ENCODE results near the gene HOXC10. TPM values are rescaled to one million over a fixed set of nuclear protein-coding genes. Genes with fewer than 3 reads are reported as not detected.
A peak's percentile ranks its signal among the peaks of the same experiment; 100 is the strongest.

The HOXC10 gene
- total RNA-seq, 1 experiment from 2014 or later, result 154 TPM

DNA sequence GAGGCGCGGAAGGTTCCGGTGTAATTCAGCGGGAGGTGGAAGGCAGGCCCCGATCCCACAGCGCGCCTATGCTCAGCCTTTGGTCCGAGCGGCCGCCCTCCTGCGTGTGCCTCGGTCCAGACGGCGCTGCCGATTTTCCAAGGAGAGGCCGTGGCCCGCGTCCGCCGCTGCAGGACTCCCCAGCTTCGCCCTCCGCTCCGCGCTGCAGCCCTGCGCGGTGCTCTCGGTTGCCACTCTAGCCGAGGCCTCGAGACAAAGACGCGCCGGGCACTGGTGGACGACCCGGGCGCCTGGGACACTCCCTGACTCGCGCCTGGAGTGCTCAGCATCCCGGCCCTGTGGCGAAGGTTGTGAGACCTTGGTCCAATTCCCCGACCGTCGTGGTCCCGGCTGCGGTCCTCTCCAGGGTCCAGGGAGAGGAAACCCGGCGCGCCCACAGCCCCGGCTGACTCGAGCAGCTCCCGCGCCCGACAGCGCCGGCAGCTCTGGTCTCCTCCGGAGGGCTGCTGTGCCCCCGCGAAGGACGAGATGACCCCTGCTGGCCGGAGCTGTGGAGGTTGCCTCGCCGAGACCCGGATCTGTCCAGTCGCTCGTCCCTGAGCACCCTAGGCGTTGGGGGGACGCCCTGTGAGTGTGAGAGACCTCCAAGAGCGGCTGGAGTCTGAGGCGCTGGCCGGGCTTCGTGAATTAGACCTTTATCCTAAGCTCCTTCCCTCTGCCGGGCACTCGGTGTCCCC is 23.8 kb upstream of the HOXC10 start:
- Histone ChIP-seq H3K9me3 (ENCODE audit: control insufficient read depth, insufficient read depth, low read depth, low read length) (no peaks in the 10 kb centered on the region), H3K4me3 (ENCODE audit: low read depth in 2 of 2, low read length in 2 of 2) (no peak overlapping the region), H3K27me3 (ENCODE audit: control insufficient read depth, insufficient read depth, low read length) (no peaks in the 10 kb centered on the region), H3K4me1 (ENCODE audit: control insufficient read depth, insufficient read depth, low read length) (peaks cover 68% of the 10 kb centered on the region), H3K36me3 (ENCODE audit: control insufficient read depth, insufficient read depth, low read length) (peaks cover 4% of the 10 kb centered on the region; the same call in 1 of the 2 replicates), H3K27ac (ENCODE audit: low read length) (0 out of 2 replicates have a peak overlapping the region, but pooled peaks have one; percentile 39)
- no peak for DNase-seq (ENCODE audit: low read depth, low spot score)
- no peak for ATAC-seq
- intact Hi-C loops (cut with micrococcal nuclease; ENCODE audit: unreplicated experiment) (no loop called here), in situ Hi-C loops (cut with HindIII; ENCODE audit: low pct_unique_long_range_greater_than_20kb, low sequenced_read_pairs) (no loop called here)
- TF ChIP-seq, protein P1, sequence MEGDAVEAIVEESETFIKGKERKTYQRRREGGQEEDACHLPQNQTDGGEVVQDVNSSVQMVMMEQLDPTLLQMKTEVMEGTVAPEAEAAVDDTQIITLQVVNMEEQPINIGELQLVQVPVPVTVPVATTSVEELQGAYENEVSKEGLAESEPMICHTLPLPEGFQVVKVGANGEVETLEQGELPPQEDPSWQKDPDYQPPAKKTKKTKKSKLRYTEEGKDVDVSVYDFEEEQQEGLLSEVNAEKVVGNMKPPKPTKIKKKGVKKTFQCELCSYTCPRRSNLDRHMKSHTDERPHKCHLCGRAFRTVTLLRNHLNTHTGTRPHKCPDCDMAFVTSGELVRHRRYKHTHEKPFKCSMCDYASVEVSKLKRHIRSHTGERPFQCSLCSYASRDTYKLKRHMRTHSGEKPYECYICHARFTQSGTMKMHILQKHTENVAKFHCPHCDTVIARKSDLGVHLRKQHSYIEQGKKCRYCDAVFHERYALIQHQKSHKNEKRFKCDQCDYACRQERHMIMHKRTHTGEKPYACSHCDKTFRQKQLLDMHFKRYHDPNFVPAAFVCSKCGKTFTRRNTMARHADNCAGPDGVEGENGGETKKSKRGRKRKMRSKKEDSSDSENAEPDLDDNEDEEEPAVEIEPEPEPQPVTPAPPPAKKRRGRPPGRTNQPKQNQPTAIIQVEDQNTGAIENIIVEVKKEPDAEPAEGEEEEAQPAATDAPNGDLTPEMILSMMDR (IDR thresholded peaks at IDR 0.05), result no peak; the same call in 1 of the 2 replicates
- TF ChIP-seq SIN3A (IDR thresholded peaks at IDR 0.05; ENCODE audit: borderline replicate concordance, insufficient read depth, low read depth, low read length) (no peak), TCF7L2 (IDR thresholded peaks at IDR 0.05; ENCODE audit: low read depth, low read length) (no peak), POLR2AphosphoS5 (IDR thresholded peaks at IDR 0.05; ENCODE audit: low read depth, low read length) (no peak)
- TF ChIP-seq, protein P2, sequence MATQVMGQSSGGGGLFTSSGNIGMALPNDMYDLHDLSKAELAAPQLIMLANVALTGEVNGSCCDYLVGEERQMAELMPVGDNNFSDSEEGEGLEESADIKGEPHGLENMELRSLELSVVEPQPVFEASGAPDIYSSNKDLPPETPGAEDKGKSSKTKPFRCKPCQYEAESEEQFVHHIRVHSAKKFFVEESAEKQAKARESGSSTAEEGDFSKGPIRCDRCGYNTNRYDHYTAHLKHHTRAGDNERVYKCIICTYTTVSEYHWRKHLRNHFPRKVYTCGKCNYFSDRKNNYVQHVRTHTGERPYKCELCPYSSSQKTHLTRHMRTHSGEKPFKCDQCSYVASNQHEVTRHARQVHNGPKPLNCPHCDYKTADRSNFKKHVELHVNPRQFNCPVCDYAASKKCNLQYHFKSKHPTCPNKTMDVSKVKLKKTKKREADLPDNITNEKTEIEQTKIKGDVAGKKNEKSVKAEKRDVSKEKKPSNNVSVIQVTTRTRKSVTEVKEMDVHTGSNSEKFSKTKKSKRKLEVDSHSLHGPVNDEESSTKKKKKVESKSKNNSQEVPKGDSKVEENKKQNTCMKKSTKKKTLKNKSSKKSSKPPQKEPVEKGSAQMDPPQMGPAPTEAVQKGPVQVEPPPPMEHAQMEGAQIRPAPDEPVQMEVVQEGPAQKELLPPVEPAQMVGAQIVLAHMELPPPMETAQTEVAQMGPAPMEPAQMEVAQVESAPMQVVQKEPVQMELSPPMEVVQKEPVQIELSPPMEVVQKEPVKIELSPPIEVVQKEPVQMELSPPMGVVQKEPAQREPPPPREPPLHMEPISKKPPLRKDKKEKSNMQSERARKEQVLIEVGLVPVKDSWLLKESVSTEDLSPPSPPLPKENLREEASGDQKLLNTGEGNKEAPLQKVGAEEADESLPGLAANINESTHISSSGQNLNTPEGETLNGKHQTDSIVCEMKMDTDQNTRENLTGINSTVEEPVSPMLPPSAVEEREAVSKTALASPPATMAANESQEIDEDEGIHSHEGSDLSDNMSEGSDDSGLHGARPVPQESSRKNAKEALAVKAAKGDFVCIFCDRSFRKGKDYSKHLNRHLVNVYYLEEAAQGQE (IDR thresholded peaks at IDR 0.05; ENCODE audit: insufficient read depth in 1 of 2, low read depth in 2 of 2, low read length in 1 of 2), result no peak
- CTCF ChIA-PET, result no interaction called here
- POLR2A ChIA-PET, result interaction anchor here (0.7 kb wide), 1 partner anchor 169 kb away, joined by 3 read pairs; no protein-coding TSS in a partner anchor
- BruUV-seq (replicated peaks), result no TSS peak

DNA sequence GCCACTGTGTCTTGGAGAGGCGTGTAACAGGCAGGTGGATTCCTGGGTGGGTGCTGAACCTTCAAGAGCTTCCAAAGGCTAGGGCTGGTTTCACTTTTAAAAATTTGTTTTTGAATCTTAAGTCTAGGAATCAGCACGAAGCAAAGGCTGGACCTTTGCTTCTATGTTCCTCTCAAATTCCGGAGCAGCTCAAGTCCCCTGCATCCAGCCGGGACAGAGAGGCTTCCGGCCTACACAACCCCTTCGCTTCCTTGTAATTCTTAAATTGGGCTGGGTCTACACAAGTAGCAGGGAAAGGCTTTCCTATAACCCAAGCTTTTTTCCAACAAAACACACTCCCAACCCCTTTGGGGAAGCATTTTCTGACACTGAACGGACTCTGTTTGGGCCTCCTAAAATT is 21.9 kb upstream of the HOXC10 start:
- Histone ChIP-seq H3K27me3 (ENCODE audit: control insufficient read depth, insufficient read depth, low read length) (no peaks in the 10 kb centered on the region), H3K4me1 (ENCODE audit: control insufficient read depth, insufficient read depth, low read length) (peaks cover 68% of the 10 kb centered on the region), H3K9me3 (ENCODE audit: control insufficient read depth, insufficient read depth, low read depth, low read length) (no peaks in the 10 kb centered on the region), H3K27ac (ENCODE audit: low read length) (peak overlapping the region; percentile 65), H3K4me3 (ENCODE audit: low read depth in 2 of 2, low read length in 2 of 2) (no peak overlapping the region), H3K36me3 (ENCODE audit: control insufficient read depth, insufficient read depth, low read length) (peaks cover 4% of the 10 kb centered on the region; the same call in 1 of the 2 replicates)
- ChIA-PET CTCF (interaction anchor here (0.6 kb wide), 1 partner anchor 46 kb away, joined by 6 read pairs; the partner anchor contains the start of gene HOXC8), POLR2A (no interaction called here)
- intact Hi-C loops (cut with micrococcal nuclease; ENCODE audit: unreplicated experiment) (no loop called here), in situ Hi-C loops (cut with HindIII; ENCODE audit: low pct_unique_long_range_greater_than_20kb, low sequenced_read_pairs) (no loop called here)
- ATAC-seq, result no peak
- DNase-seq (ENCODE audit: low read depth, low spot score), result no peak
- no TSS peak for BruUV-seq (replicated peaks)
- TF ChIP-seq, protein P2 (IDR thresholded peaks at IDR 0.05; ENCODE audit: insufficient read depth in 1 of 2, low read depth in 2 of 2, low read length in 1 of 2), result no peak
- TF ChIP-seq, protein P1 (IDR thresholded peaks at IDR 0.05), result no peak
- TF ChIP-seq POLR2AphosphoS5 (IDR thresholded peaks at IDR 0.05; ENCODE audit: low read depth, low read length) (no peak), SIN3A (IDR thresholded peaks at IDR 0.05; ENCODE audit: borderline replicate concordance, insufficient read depth, low read depth, low read length) (no peak), TCF7L2 (IDR thresholded peaks at IDR 0.05; ENCODE audit: low read depth, low read length) (no peak)

All from Panc1 (cell line).